Esophagus squamous epithelium (tissue), 5 donors: Measurements from ENCODE around the gene KHNYN. TPM values are rescaled to one million over a fixed set of nuclear protein-coding genes. Genes with fewer than 3 reads are reported as not detected.

Source experiments
- DNase-seq: peaks from one replicate; lab custom pipeline; 2025; lab: John Stamatoyannopoulos, UW
- H3K27ac ChIP-seq, 4 donors: fragments of 200-600 bp; sonication (generic); one replicate each; pipeline ENCODE4 v1.5.1; 2016 to 2019; ENCODE audit warnings: mild to moderate bottlenecking in 1 of 4
- H3K27me3 ChIP-seq, 4 donors: fragments of 200-600 bp; sonication (generic); 1 replicate in 3 of 4; 2 replicates in 1 of 4; pipeline versions ENCODE4 v1.5.1 to v1.6.0; 2017 to 2021; ENCODE audit warnings: antibody characterized with exemption in 1 of 4
- H3K36me3 ChIP-seq, 3 donors: fragments of 200-600 bp; sonication (generic); one replicate each; pipeline ENCODE4 v1.5.1; 2016 to 2019
- H3K4me1 ChIP-seq, 3 donors: fragments of 200-600 bp; sonication (generic); one replicate each; pipeline ENCODE4 v1.5.1; 2017 to 2019
- H3K4me3 ChIP-seq, 4 donors: fragments of 200-600 bp; sonication (generic); 1 replicate in 3 of 4; 2 replicates in 1 of 4; pipeline ENCODE4 v1.5.1; 2016 to 2019; ENCODE audit warnings: mild to moderate bottlenecking in 2 of 4, moderate library complexity in 1 of 4
- H3K9me3 ChIP-seq, 3 donors: fragments of 200-600 bp; sonication (generic); one replicate each; pipeline ENCODE4 v1.5.1; 2016 to 2019
- POLR2A ChIP-seq, 4 donors: fragments of 450-650 bp; IDR thresholded peaks; one replicate each; pipeline ENCODE4 v1.6.1; 2017; ENCODE audit warnings: antibody characterized with exemption in 4 of 4, mild to moderate bottlenecking in 4 of 4, moderate library complexity in 3 of 4
- WGBS, 2 donors: methylation state at CpG; one replicate each; pipeline ENCODE4 v1.1.5; 2018; 5-methylcytosine and 5-hydroxymethylcytosine counted together
- intact Hi-C: fragments of 100-400 bp; cut with DNase I; formaldehyde crosslinking; loops from one replicate; pipeline ENCODE4 v1.15.0; 2022
- total RNA-seq, 4 donors: library from RNA; depleted of rRNA; stranded (reverse); fragments of >200 nt; gene quantifications; one replicate each; pipeline ENCODE4 v1.1.0, GENCODE V29; 2016
- TF ChIP-seq, protein P1 (sequence below), 6 experiments: fragments of 450-650 bp in 4 of 6; fragments of 200-600 bp in 2 of 6; sonication (generic) in 2 of 6; IDR thresholded peaks; one replicate each; pipeline ENCODE4 v1.5.1; 2016 to 2019; ENCODE audit warnings: antibody characterized with exemption in 6 of 6, mild to moderate bottlenecking in 4 of 6, moderate library complexity in 4 of 6
- donor health status: DM: yes; HTN: yes; CAD: no.

The KHNYN gene
- total RNA-seq, 4 donors from 2014 or later = 35.6 to 68.9 (median 42.9) TPM

DNA sequence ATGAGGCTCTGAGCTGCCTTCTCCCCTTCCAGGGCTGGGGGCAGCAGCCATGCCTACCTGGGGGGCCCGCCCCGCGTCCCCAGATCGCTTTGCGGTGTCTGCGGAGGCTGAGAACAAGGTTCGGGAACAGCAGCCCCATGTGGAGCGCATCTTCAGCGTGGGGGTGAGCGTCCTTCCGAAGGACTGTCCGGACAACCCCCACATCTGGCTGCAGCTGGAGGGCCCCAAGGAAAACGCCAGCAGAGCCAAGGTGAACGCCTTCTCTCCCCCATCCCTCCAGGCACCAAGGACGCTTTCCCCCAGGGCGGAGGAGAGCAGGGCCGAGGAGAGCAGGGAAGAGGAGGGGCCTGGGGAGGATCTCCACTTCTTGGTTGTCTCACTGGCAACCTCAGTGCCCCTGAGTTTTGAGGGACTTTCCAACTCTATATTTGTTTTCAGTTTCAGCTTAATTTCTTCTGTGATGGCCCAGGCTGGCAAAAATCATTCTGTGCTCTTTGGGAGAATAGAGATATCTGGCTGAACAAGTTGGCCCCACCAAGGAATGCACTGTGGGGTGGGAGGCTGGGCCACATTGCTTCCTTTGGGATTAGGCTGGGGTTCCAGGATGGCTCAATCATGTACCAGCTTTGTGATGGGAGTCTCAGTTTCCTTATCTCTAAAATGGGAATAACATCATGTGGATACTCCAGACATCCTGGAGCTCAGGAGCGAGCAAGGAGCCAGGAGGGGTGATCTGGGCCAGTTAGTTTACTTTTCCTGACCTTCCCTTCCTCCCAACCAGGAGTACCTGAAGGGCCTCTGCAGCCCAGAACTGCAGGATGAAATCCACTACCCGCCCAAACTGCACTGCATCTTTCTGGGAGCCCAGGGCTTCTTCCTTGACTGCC is 1.2 kb downstream of the KHNYN start:
- no peak for TF ChIP-seq POLR2A (IDR thresholded peaks at IDR 0.05)
- TF ChIP-seq, protein P1, sequence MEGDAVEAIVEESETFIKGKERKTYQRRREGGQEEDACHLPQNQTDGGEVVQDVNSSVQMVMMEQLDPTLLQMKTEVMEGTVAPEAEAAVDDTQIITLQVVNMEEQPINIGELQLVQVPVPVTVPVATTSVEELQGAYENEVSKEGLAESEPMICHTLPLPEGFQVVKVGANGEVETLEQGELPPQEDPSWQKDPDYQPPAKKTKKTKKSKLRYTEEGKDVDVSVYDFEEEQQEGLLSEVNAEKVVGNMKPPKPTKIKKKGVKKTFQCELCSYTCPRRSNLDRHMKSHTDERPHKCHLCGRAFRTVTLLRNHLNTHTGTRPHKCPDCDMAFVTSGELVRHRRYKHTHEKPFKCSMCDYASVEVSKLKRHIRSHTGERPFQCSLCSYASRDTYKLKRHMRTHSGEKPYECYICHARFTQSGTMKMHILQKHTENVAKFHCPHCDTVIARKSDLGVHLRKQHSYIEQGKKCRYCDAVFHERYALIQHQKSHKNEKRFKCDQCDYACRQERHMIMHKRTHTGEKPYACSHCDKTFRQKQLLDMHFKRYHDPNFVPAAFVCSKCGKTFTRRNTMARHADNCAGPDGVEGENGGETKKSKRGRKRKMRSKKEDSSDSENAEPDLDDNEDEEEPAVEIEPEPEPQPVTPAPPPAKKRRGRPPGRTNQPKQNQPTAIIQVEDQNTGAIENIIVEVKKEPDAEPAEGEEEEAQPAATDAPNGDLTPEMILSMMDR (IDR thresholded peaks at IDR 0.05) = peak in 1 of 6 experiments; percentile 17
- 10 to 13% methylated on average over 5 to 16 of the region's 19 CpGs for WGBS, 2 donors
- DNase-seq = no peak

GRCh38 chr14:24431569-24432258 is 2.0 kb downstream of the KHNYN start:
- Histone ChIP-seq H3K27me3 (no peaks in the 10 kb centered on the region), H3K27ac (peak overlapping the region; percentile 93 to 99 (median 98)), H3K4me1 (peaks cover 27 to 77% (median 43%) of the 10 kb centered on the region in 3 donors), H3K4me3 (peak overlapping the region in 3 of 4 donors; percentile 79 to 88 (median 80)), H3K9me3 (no peaks in the 10 kb centered on the region), H3K36me3 (peaks cover 14 to 54% (median 20%) of the 10 kb centered on the region in 3 donors)
- TF ChIP-seq, protein P1 (IDR thresholded peaks at IDR 0.05) = peak; percentile 85 to 96 (median 92)
- TF ChIP-seq POLR2A (IDR thresholded peaks at IDR 0.05) = no peak
- peak; percentile 56 for DNase-seq
- WGBS, 2 donors = 17 to 22% methylated on average over 4 to 10 of the region's 15 CpGs
- intact Hi-C loops = loop anchor here (5.0 kb wide), 2 partner anchors 64 to 99 kb away; partner anchors contain the start of gene NFATC4

More for the DNA sequence above, 1.2 kb downstream of the KHNYN start:
- H3K9me3 ChIP-seq = no peaks in the 10 kb centered on the region
- H3K27ac ChIP-seq = peak overlapping the region; percentile 93 to 99 (median 98)
- peaks cover 14 to 46% (median 15%) of the 10 kb centered on the region in 3 donors for H3K36me3 ChIP-seq
- H3K27me3 ChIP-seq = no peaks in the 10 kb centered on the region
- H3K4me1 ChIP-seq = peaks cover 26 to 77% (median 39%) of the 10 kb centered on the region in 3 donors
- H3K4me3 ChIP-seq = peak overlapping the region; percentile 59 to 88 (median 80)
- intact Hi-C loops = loop anchor here (5.0 kb wide), 2 partner anchors 64 to 99 kb away; partner anchors contain the start of gene NFATC4

DNA sequence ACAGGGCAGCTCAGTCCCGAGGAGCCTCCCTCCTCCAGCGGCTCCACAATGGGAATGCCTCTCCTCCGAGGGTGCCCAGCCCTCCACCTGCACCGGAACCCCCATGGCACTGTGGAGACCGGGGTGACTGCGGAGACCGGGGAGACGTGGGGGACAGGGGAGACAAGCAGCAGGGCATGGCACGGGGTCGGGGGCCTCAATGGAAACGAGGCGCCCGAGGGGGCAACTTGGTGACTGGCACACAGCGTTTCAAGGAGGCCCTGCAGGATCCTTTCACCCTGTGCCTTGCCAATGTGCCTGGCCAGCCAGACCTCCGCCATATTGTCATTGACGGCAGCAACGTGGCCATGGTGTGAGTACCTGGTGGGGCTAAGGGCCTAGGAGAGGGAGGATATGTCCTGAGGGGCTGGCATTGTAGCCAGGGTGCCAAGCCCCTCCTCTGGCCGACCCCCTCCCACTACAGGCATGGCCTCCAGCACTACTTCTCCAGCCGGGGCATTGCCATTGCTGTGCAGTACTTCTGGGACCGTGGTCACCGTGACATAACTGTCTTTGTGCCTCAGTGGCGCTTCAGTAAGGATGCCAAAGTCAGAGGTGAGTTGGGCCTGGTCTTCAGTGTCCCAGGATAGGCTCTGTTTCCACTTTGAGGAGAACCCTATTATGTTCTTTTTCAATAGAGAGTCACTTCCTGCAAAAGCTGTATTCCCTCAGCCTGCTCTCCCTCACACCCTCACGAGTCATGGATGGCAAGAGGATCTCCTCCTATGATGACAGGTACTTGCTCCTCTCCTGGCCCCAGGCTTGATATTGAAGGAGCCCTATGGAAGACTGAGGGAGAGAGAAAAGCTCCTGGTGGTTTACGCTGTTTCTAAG is 2.7 kb downstream of the KHNYN start:
- Histone ChIP-seq H3K27ac (peak overlapping the region in 3 of 4 donors; percentile 97 to 99 (median 99)), H3K4me1 (peaks cover 34 to 77% (median 46%) of the 10 kb centered on the region in 3 donors), H3K4me3 (peak overlapping the region in 3 of 4 donors; percentile 79 to 88 (median 80)), H3K9me3 (no peaks in the 10 kb centered on the region), H3K36me3 (peaks cover 19 to 62% (median 27%) of the 10 kb centered on the region in 3 donors), H3K27me3 (no peaks in the 10 kb centered on the region)
- 79 to 83% methylated on average over 6 to 18 of the region's 24 CpGs for WGBS, 2 donors
- intact Hi-C loops = loop anchor here (5.0 kb wide), 2 partner anchors 65 to 100 kb away; partner anchors contain the start of gene NFATC4
- no peak for DNase-seq
- TF ChIP-seq, protein P1 (IDR thresholded peaks at IDR 0.05) = no peak
- no peak for TF ChIP-seq POLR2A (IDR thresholded peaks at IDR 0.05)

DNA sequence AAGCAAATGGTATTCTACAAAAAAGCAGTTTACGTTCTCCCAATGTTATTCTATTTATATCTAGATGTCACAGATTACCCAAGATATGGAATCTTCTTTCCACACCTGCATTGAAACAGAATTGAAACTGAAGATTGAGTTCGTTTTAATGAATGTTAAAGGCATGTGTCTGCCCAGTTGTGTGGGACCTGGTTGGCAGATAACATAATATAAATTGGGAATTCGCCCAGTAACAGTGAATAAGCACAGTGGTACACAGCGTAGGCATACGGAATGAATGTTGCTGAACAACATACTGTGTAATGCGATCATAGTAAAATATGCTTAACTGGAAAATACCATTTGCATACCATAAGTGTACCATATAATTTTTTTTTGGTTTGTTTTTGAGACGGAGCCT is 4.3 kb downstream of the KHNYN start:
- intact Hi-C loops = loop anchor here (5.0 kb wide), 2 partner anchors 67 to 102 kb away; partner anchors contain the start of gene NFATC4
- H3K4me1 ChIP-seq = peaks cover 35 to 77% (median 48%) of the 10 kb centered on the region in 3 donors
- H3K9me3 ChIP-seq = no peaks in the 10 kb centered on the region
- H3K27me3 ChIP-seq = no peaks in the 10 kb centered on the region
- H3K36me3 ChIP-seq = peaks cover 30 to 78% (median 37%) of the 10 kb centered on the region in 3 donors
- H3K27ac ChIP-seq = no peak overlapping the region
- no peak for DNase-seq
- TF ChIP-seq POLR2A (IDR thresholded peaks at IDR 0.05) = no peak
- TF ChIP-seq, protein P1 (IDR thresholded peaks at IDR 0.05) = no peak
- no peak overlapping the region for H3K4me3 ChIP-seq
- WGBS, 2 donors = 72 to 75% methylated on average over 7 of the region's 7 CpGs
